Lung (tissue), 12 donors: ENCODE data around the gene MTRFR. TPM values are rescaled to one million over a fixed set of nuclear protein-coding genes. Genes with fewer than 3 reads are reported as not detected.
"Not testable (repeated sequence)": the region's sequence is repeated elsewhere in the genome, so short reads cannot be mapped to it uniquely, and the experiment has no call there.

ENCODE experiments used
- ATAC-seq: fragments of 200-7000 bp; cut with Tn5 transposase; one replicate; pipeline ENCODE4 v1.9.1; 2020; ENCODE audit warnings: moderate number of reproducible peaks; ENCODE audit not compliant: insufficient read depth, low FRiP score
- DNase-seq, 3 donors: peaks; one replicate each; pipeline ENCODE4 v3.0.0-alpha.2; 2013 to 2017
- H3K27ac ChIP-seq, 2 donors: one replicate each; pipeline ENCODE4 v1.5.1; 2013; ENCODE audit warnings: mild to moderate bottlenecking in 2 of 2, moderate library complexity in 2 of 2, control low read depth in 1 of 2, inconsistent platforms in 1 of 2, low read depth in 1 of 2, low read length in 1 of 2
- H3K27me3 ChIP-seq, 3 donors: one replicate each; pipeline ENCODE4 v1.5.1; 2013; ENCODE audit warnings: low read length in 2 of 3; ENCODE audit not compliant: control insufficient read depth in 3 of 3, insufficient read depth in 3 of 3
- H3K36me3 ChIP-seq, 4 donors: one replicate each; pipeline ENCODE4 v1.5.1; 2013; ENCODE audit warnings: low read length in 4 of 4, mild to moderate bottlenecking in 1 of 4, moderate library complexity in 1 of 4; ENCODE audit not compliant: control insufficient read depth in 4 of 4, insufficient read depth in 4 of 4
- H3K4me1 ChIP-seq, 5 donors: one replicate each; pipeline ENCODE4 v1.5.1; 2013; ENCODE audit warnings: low read length in 5 of 5, mild to moderate bottlenecking in 2 of 5, moderate library complexity in 1 of 5; ENCODE audit not compliant: control insufficient read depth in 5 of 5, insufficient read depth in 5 of 5
- H3K4me3 ChIP-seq: one replicate; pipeline ENCODE4 v1.5.1; 2013; ENCODE audit warnings: mild to moderate bottlenecking, control low read depth, moderate library complexity
- H3K9ac ChIP-seq, 2 donors: one replicate each; pipeline ENCODE4 v1.5.1; 2013; ENCODE audit warnings: low read length in 2 of 2, control low read depth in 1 of 2; ENCODE audit not compliant: insufficient read depth in 1 of 2
- H3K9me3 ChIP-seq, 4 donors: one replicate each; pipeline ENCODE4 v1.5.1; 2013; ENCODE audit warnings: low read length in 3 of 4, mild to moderate bottlenecking in 1 of 4, moderate library complexity in 1 of 4; ENCODE audit not compliant: control insufficient read depth in 4 of 4, insufficient read depth in 3 of 4
- CTCF ChIP-seq: IDR thresholded peaks from 2 replicates; pipeline ENCODE4 v1.5.1; 2012; ENCODE audit warnings: mild to moderate bottlenecking; ENCODE audit errors: control extremely low read depth, extremely low read depth
- WGBS, 2 donors: extraction: QIAGEN DNeasy Blood & Tissue Kit; methylation state at CpG; one replicate each; pipeline ENCODE4 v1.1.7; 2013; 5-methylcytosine and 5-hydroxymethylcytosine counted together
- polyA plus RNA-seq, 2 donors: library from polyadenylated mRNA; stranded (reverse); fragments of 200-250 nt; gene quantifications; one replicate each; pipeline ENCODE4 v1.2.1, GENCODE V29; 2013
- total RNA-seq, 2 donors: library from RNA; depleted of rRNA in 1 of 2; stranded (reverse); fragments of >200 nt in 1 of 2; gene quantifications; one replicate each; pipeline ENCODE4 v1.2.1, GENCODE V29; 2014 to 2021
- donor health status: control.
- donor health status: control.
- donor health status: Bipolar disorder and iron deficiency.
- donor health status: healthy.
- donor health status: DM: yes; HTN: yes; CAD: no.

Gene MTRFR
- total and polyA plus RNA-seq, 4 donors: 8.8 to 21.6 (median 16.3) TPM

GRCh38 chr12:123243671-123244262 lies 10.5 kb downstream of the MTRFR start:
- no peaks in the 10 kb centered on the region for H3K27me3 ChIP-seq
- no peak overlapping the region for H3K9ac ChIP-seq
- peaks cover 0 to 3% (median 0%) of the 10 kb centered on the region in 4 donors for H3K9me3 ChIP-seq
- ATAC-seq (no peak), DNase-seq (no peak)
- WGBS, 2 donors: 75 to 83% methylated on average over 7 of the region's 7 CpGs
- H3K4me3 ChIP-seq: no peak overlapping the region
- TF ChIP-seq CTCF: no peak
- no peak overlapping the region for H3K27ac ChIP-seq
- H3K4me1 ChIP-seq: peaks cover 0 to 11% (median 0%) of the 10 kb centered on the region in 5 donors
- peaks cover 0 to 8% (median 4%) of the 10 kb centered on the region in 4 donors for H3K36me3 ChIP-seq

GRCh38 chr12:123245678-123246077 lies 12.4 kb downstream of the MTRFR start:
- H3K27ac ChIP-seq: no peak overlapping the region
- WGBS, 2 donors: 74 to 81% methylated on average over 3 of the region's 3 CpGs
- H3K4me3 ChIP-seq: no peak overlapping the region
- peaks cover 0 to 11% (median under 1%) of the 10 kb centered on the region in 5 donors for H3K4me1 ChIP-seq
- H3K36me3 ChIP-seq: peaks cover 0 to 6% (median 5%) of the 10 kb centered on the region in 4 donors
- H3K9me3 ChIP-seq: peaks cover 0 to 3% (median 0%) of the 10 kb centered on the region in 4 donors
- TF ChIP-seq CTCF: no peak
- DNase-seq: no peak
- no peak for ATAC-seq
- no peaks in the 10 kb centered on the region for H3K27me3 ChIP-seq
- no peak overlapping the region for H3K9ac ChIP-seq

- H3K4me3 ChIP-seq, H3K36me3 ChIP-seq, ATAC-seq, H3K4me1 ChIP-seq, H3K9ac ChIP-seq, H3K27ac ChIP-seq, H3K9me3 ChIP-seq, DNase-seq, H3K27me3 ChIP-seq: not testable (repeated sequence)
- 97% methylated on average over 2 of the region's 2 CpGs for WGBS, 2 donors
These were observed 14.9 kb downstream of the MTRFR start for GRCh38 chr12:123248129-123248528.

- not testable (repeated sequence) for H3K27me3 ChIP-seq, H3K27ac ChIP-seq, H3K4me3 ChIP-seq, H3K9me3 ChIP-seq, H3K9ac ChIP-seq, H3K4me1 ChIP-seq, DNase-seq, ATAC-seq
- WGBS, 2 donors: 96 to 97% methylated on average over 25 to 26 of the region's 26 CpGs
- H3K36me3 ChIP-seq: peaks cover 0 to 14% (median 13%) of the 10 kb centered on the region in 4 donors
These were observed 15.9 kb downstream of the MTRFR start for GRCh38 chr12:123248996-123249741.
